Measurements from ENCODE around the gene FLT3LG. TPM values are rescaled to one million over a fixed set of nuclear protein-coding genes. Genes with fewer than 3 reads are reported as not detected.

Gene FLT3LG
- total and polyA plus RNA-seq, 12 donors, result 1.6 to 14.8 (median 3.7) TPM

- intact Hi-C loops (cut with DNase I), result no loop called here
- Histone ChIP-seq H3K4me1 (peaks cover 7 to 24% (median 19%) of the 10 kb centered on the region in 9 donors), H3K27me3 (peaks cover 19 to 100% (median 98%) of the 10 kb centered on the region in 7 donors), H3K4me3 (no peak overlapping the region), H3K27ac (no peak overlapping the region), H3K36me3 (no peaks in the 10 kb centered on the region), H3K9me3 (no peaks in the 10 kb centered on the region)
- WGBS, 2 donors, result 1 to 2% methylated on average over 45 of the region's 45 CpGs
- no peak for TF ChIP-seq CTCF (IDR thresholded peaks at IDR 0.05)
- ATAC-seq (no peak), DNase-seq (no peak)
Observed at GRCh38 chr19:49427855-49428546, 46.0 kb upstream of the FLT3LG start.

- peaks cover 20 to 100% (median 98%) of the 10 kb centered on the region in 7 donors for H3K27me3 ChIP-seq
- H3K4me1 ChIP-seq, result peaks cover under 1 to 16% (median 11%) of the 10 kb centered on the region in 9 donors
- 8 to 12% methylated on average over 27 to 29 of the region's 29 CpGs for WGBS, 2 donors
- H3K36me3 ChIP-seq, result no peaks in the 10 kb centered on the region
- TF ChIP-seq CTCF (IDR thresholded peaks at IDR 0.05), result no peak
- DNase-seq (no peak), ATAC-seq (no peak)
- no peaks in the 10 kb centered on the region for H3K9me3 ChIP-seq
- H3K27ac ChIP-seq, result no peak overlapping the region
- no peak overlapping the region for H3K4me3 ChIP-seq
- intact Hi-C loops (cut with DNase I), result no loop called here
Observed at GRCh38 chr19:49428547-49429451, 45.2 kb upstream of the FLT3LG start.

GRCh38 chr19:49430172-49430677, 43.8 kb upstream of the FLT3LG start:
- H3K36me3 ChIP-seq, result no peaks in the 10 kb centered on the region
- intact Hi-C loops (cut with DNase I), result no loop called here
- H3K4me3 ChIP-seq, result no peak overlapping the region
- TF ChIP-seq CTCF (IDR thresholded peaks at IDR 0.05), result no peak
- WGBS, 2 donors, result 74 to 77% methylated on average over 9 of the region's 9 CpGs
- peaks cover 20 to 100% (median 99%) of the 10 kb centered on the region in 7 donors for H3K27me3 ChIP-seq
- H3K9me3 ChIP-seq, result no peaks in the 10 kb centered on the region
- ATAC-seq (no peak), DNase-seq (no peak)
- H3K27ac ChIP-seq, result no peak overlapping the region
- peaks cover 0 to 16% (median 9%) of the 10 kb centered on the region in 9 donors for H3K4me1 ChIP-seq

- peak in 1 of 9 donors; percentile 15 for TF ChIP-seq CTCF (IDR thresholded peaks at IDR 0.05)
- Histone ChIP-seq H3K4me3 (no peak overlapping the region), H3K36me3 (no peaks in the 10 kb centered on the region), H3K27ac (no peak overlapping the region), H3K9me3 (no peaks in the 10 kb centered on the region), H3K27me3 (peaks cover 20 to 100% (median 99%) of the 10 kb centered on the region in 7 donors), H3K4me1 (peaks cover 0 to 15% (median 9%) of the 10 kb centered on the region in 9 donors)
- no peak for DNase-seq
- intact Hi-C loops (cut with DNase I), result no loop called here
- no peak for ATAC-seq
- 57 to 65% methylated on average over 28 of the region's 28 CpGs for WGBS, 2 donors
Observed at GRCh38 chr19:49430678-49431329, 43.2 kb upstream of the FLT3LG start.
